NCI-H2227 treated with DMSO at 0.1 percent for 48 hours (cell line): ENCODE results near the gene EVPLL.
"Not testable (repeated sequence)": the region's sequence is repeated elsewhere in the genome, so short reads cannot be mapped to it uniquely, and the experiment has no call there.

Experiments
- DNase-seq: peaks from one replicate; lab custom pipeline; 2025; lab: John Stamatoyannopoulos, UW

Gene EVPLL

DNA sequence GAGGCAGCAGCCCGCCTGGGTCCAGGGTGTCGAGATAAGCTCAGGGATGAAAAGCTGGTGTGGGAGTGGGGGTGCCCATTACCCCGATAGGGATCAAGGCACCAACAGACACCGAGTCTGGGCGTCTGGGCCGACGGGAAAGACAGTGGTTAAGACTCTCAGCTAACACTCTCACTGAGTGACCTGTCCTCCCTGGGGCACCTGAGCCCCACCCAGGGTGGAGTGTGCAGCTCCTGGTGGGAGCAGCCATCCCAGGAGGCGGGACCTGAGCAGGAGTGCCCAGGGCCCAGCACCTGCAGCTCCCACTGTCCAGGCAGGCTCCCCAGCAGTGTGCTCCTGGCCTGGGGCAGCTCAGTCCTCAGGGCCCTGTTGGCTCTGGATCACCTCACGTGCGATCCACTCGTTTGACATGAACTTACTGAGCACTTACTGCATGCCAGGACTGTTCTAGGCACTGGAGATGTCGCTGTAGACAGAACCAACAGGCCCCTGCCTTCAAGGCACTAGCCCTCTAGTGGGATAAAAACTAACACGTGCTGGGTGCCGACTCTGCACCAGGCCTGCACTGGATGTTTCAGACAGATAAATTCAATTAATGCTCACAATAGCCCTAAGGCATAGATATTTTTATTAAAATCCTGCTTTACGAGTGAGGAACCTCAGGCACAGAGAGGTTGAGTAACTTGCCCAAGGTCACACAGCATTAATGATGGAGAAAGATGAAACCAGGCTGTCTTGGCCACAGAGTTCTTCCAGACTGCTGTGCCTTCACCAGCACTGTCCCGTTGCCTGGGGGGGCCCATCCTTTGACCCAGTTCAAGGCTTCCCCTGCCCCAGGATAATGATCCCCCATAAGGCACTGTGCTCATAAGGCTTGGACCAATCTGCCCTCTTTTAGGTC is 1.9 kb downstream of the EVPLL start:
- no peak for DNase-seq

DNA sequence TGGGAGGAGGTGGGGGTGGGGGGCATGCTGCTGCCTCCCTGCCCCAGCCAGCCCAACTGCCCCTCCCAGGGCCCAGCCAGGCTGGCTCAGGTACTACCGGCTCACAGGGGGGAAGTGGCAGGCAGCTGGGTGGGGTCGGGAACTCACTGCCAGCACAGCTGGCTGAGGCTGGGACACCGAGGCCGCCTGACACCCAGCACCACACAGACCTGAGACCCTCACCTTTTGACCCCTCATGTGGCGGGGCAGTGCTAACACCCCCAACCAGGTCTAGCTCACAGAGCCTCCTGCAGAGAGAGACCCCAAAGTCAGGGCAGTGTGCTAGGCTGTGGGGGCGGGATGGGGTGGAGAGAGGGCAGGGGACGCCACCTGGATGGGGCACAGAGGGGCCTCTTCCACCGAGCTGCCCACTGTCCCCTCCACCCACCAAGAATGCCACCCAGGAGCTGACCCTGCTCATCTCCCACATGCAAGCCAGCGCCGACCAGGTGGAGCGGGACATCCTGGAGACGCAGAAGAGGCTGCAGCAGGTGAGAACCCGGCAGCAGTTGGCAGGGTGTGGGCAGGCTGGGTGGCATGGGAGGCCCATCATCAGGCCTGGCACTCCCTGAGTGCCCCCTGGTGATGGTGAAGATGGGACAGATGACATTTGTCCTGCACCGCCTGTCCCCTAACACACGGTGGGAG is 3.0 kb downstream of the EVPLL start:
- no peak for DNase-seq

DNA sequence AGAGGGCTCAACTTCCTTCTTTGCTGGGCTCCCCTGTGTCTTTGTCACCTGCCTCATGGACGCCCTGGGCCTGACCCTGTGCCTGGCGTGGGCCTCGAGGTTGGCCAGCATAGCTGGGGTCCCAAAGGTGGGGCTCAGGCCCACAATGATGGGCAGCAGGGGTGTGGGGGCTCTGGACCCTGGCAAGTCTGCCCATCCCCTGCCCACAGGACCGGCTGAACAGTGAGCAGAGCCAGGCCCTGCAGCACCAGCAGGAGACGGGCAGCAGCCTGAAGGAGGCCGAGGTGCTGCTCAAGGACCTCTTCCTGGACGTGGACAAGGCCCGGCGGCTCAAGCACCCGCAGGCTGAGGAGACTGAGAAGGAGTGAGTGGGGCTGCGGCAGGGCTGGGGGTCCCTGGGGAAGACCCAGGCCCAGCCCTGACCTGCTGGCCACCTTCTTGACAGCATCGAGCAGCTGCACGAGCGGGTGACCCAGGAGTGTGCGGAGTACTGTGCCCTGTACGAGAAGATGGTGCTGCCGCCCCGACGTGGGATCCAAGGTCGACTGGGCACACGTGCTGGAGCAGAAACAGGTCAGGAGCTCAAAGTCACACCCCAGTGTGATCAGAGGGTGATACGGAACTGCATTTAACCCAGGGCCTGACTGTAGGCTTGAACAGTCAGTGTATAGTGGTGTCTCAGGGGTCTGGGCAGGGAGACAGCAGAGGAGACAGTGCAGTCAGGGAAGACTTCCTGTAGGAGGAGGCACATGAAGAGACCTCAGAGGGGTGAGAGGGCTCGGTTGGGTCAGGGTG is 3.8 kb downstream of the EVPLL start:
- DNase-seq: no peak

DNA sequence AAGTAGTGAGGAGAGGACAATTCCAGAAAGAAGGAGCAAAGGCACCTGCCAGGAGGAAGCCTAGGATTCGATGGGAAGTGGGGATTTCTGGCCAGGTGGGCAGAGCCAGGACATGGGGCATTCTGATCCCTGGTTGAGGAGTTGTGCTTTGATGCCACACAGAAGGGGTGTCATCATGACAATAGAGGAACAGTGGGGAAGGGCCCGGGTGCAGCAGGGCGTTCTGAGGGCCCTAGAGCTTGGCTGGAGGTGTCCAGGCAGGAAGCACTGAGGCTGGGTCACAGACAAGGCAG is 4.3 kb downstream of the EVPLL start:
- DNase-seq: no peak

DNA sequence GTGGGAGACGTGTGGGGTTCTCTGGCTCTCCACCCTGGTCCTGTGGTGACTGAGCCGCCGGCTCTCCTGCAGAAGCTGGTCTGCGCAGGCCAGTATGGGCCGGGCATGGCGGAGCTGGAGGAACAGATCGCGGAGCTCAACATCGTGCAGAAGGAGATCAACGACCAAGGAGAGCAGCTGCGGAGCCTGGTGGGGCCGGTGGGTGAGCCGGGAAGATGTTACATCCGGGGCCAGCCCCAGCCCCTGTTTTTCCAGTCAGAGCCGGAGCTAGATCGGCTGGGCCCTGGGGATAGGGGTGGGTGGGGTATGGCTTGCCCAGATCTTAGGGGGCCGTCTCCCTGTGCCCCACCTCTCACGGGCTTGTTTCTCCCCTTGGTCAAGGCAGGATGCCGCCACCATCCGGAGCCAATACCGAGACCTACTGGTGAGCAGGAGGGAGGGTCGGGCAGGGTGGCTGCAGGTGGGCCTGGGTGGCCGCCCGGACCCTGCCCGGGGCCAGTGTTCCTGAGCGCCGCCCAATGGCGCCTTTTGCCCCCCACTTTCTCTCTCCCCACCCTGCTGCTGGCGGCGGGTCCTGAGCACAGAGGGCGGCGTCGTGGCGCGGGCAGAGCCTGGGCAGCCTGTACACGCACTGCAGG is 5.0 kb downstream of the EVPLL start:
- DNase-seq: no peak

DNA sequence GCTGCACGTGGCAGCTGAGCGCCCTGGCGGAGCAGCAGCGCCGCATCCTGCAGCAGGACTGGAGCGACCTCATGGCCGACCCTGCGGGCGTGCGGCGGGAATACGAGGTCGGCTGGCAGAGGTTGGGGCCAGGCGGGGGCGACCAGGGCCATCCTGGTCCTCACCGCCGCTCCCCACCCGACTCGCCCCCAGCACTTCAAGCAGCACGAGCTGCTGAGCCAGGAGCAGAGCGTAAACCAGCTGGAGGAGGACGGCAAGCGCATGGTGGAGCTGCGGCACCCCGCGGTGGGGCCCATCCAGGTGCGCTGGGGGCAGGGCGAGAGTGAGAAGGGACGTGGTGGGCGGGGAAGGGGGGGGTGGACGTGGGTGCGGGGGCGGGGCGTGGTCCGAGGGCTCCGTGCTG is 5.5 kb downstream of the EVPLL start:
- not testable (repeated sequence) for DNase-seq

DNA sequence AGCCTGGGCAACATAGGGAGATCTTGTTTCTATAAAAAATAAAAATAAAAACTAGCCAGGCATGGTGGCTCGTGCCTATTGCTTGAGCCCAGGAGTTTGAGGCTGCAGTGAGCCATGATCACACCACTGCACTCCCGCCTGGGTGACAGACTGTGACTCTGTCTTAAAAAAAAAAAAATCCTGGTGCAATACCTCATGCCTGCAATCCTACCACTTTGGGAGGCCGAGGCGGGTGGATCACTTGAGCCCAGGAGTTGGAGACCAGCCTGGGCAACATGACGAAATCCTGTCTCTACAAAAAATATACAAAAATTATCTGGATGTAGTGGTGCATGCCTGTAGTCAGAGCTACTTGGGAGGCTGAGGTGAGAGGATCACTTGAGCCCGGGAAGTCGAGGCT is 6.7 kb downstream of the EVPLL start:
- not testable (repeated sequence) for DNase-seq

DNA sequence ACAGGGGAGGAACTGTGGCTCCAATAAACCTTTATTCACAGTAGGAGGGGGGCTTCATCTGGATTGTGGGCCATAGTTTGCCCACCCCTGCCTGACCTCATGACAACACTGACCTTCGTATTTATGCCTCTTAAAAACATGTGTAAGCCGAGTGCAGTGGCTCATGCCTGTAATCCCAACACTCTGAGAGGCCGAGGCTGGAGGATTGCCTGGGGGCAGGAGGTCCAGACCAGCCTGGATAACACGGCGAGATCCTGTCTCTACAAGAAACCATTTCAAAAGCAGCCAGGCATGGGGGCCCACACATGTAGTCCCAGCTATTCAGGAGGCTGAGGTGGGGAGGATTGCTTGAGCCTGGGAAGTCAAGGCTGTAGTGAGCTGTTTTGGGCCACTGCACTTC is 10.0 kb downstream of the EVPLL start:
- not testable (repeated sequence) for DNase-seq

DNA sequence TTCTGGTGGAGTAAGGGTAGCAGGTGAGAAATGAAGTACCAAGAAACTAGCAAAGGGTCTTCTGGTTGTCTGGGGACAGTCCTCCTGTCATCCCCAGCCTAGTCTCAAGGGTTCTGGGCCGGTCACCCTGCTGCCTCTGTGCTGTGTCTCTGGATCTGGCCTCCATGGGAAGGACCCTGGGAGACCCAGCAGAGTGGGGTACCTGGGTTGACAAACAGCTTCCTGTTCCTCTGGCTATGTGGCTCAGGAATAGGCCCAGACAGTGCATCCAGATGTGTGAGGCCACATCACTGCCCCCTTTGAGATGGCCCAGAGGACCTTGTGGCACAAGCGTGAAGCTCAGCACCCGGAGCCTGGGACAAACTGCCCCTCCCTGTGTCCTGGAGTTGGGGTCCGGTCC is 10.7 kb downstream of the EVPLL start:
- not testable (repeated sequence) for DNase-seq

DNA sequence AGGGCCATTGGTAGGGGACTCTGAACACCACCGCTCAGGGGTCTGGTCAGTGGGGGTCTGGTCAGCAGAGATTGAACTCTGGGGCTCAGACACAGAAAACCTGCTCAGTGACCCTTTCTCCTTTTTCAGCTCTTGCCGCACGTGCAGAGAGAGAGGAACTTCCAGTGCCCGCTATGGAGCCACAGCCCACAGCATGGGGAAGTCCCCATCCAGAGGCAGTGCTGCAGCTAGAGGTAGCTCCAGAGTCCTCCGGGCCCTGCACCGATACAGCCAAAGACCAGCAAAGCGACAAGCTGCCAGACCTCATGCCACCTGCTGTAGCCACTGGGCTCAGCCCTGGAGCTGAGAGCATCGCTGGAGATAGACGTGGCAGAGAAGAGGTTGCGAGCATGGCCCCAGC is 11.2 kb downstream of the EVPLL start:
- DNase-seq: not testable (repeated sequence)

DNA sequence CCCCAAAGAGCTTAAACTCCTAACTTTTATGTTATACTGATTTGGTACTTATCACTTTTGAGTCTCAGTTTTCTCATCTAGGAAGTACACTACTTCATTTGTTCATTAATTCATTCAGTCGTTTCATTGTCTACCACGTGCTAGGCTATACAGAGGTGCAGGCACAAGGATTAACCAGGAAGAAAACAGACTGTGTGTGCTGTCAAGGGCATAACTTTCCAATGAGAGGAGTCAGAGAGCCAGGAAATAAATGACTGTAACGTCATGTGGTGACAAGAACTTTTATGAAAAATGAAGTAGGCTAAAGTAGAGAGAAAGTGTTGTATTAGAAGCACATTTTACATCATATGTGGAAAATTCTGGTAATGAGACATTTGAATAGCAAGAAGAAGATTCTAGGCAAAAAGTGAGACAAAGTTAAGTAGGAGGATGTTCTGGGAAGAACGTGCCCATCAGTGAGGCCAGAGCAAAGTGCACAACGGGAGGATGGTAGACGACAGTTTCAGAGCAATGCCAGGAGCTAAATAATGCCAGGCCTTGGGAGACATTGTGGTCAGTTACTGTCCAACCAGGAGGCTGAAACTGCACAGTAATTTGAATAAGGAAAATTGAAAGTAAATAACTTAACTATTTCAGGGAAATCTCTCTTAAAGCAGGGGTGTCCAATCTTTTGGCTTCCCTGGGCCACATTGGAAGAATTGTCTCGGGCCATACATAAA is 24.5 kb downstream of the EVPLL start:
- DNase-seq: not testable (repeated sequence)

DNA sequence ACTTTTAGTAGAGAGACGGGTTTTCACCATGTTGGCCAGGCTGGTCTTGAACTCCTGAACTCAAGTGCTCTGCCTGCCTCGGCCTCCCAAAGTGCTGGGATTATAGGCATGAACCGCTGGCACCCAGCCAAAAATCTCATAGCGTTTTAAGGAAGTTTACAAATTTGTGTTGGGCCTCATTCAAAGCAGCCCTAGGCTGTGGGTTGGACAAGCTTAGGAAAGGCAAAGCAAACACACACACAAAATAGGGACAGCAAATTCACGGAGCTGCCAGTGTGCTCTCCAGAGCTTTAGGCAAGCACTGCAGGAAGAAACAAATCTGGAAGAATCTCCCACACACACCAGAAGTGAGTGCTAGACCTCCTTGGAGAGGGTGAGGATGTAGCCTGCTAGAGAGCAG is 25.6 kb downstream of the EVPLL start:
- not testable (repeated sequence) for DNase-seq

DNA sequence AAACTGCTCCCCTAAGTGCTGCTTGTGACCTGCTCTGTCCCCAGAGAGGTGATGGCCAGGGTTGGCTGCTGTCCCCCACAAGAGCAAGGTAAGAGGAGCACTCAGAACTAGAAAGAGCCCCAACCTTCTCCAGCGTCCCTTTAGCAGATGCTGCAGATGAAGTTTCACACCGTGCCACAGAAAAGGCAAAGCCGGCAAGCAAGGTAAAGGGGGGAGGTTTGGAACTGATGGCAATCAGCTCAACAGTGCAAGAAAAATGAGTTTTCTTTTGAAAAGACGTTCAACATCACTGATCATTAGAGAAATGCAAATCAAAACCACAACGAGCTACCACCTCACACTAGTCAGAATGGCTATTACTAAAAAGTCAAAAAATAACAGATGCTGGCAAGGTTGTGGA is 26.0 kb downstream of the EVPLL start:
- DNase-seq: not testable (repeated sequence)

DNA sequence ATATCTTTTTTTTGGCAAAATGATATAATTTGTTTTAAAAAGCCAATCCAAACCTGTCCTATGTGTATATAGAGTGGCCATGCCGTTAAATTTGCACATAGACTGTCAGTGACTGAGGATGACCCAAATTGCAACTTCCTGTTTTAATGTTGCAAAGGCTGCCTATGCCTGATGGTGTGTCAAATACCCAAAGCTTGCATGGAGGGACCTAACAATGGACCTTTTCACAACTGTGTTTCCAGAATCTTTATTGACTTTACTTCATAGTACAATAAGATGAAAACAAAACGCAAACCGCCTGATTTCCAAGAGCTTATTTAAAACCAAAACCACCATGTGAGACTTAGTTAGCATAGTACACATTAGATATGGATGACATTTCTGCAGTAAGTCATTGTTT is 31.3 kb downstream of the EVPLL start:
- not testable (repeated sequence) for DNase-seq

DNA sequence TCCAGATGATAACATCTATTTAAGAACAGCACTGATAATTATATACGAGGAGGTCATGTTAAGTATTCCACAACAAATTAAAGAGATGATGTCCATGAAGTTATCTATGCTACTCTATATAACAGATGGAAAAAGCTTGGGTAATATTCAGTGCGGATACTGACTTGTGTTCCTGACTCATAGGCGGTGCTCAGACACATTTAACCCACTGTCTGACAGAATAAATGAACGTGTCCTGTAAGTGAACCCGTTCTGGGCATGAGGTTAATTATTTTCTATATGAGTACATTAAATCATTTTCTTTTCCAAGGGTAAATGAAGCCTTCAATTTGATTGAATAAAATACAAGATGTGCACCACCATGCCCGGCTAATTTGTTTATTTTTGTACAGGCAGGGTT is 31.7 kb downstream of the EVPLL start:
- not testable (repeated sequence) for DNase-seq

DNA sequence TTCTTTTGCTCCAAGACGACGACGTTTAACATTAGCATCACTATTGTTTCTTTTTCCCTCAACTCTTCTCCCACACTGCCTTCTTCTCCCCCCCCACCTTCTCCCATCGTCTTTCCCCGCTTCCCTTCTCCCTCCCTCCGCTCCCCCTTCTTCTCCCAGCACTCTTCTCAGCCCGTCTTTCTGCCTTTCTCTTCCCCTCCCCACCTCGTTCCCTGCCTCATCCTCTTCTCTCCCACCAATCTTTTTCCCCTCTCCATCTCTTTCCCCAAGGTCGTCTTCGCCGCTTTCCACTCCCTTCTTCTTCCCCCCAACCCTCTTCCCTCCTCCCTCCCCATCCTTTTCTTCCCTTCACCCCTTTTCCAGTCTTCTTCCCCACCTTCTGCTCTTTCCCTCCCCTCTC is 33.2 kb downstream of the EVPLL start:
- DNase-seq: not testable (repeated sequence)

DNA sequence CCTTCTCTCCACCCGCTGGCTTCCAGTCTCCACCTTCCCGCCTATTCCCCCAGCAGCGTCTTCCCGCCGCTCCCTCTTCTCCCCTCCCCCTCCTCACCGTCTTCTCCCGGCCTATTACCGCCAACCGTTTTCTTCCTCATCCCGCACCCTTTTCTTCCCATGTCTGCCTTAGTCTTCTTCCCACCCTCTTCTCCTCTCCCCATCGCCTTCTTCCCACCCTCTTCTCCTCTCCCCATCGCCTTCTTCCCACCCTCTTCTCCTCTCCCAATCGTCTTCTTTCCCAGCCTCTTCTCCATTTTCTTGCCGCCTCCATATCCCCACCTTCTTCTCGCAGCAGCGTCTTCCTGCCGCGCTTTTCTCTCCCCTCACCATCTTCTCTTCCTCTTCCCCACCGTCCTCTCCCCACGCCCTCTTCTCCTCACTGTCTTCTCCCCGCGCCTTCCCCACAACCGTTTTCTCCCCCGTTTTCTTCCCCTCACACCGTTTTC is 33.8 kb downstream of the EVPLL start:
- not testable (repeated sequence) for DNase-seq

DNA sequence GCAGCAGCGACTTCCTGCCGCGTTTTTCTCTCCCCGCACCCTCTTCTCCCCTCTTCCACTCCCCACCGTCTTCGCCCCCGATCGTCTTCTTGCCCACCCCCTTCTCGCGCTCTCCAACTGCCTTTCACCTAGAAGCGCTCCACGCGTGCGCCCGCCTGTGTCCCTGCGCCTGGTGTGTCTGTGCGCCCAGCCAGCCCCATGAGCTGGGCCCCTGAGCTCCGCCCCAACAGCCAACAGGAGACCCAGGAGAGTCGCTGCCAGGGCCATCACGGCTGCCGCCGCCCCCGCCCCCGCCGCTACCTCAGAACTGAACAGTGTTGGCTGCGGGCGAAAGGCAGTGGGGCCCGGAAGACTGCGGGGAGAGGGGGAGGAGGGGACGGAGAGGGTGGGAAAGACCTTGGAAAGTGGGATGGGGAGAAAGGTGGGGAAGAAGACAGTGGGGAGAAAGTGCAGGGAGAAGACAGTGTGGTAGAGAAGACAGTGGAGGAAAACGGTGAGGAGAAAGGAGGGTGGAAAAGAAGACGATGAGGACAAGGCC is 34.5 kb downstream of the EVPLL start:
- DNase-seq: not testable (repeated sequence)

DNA sequence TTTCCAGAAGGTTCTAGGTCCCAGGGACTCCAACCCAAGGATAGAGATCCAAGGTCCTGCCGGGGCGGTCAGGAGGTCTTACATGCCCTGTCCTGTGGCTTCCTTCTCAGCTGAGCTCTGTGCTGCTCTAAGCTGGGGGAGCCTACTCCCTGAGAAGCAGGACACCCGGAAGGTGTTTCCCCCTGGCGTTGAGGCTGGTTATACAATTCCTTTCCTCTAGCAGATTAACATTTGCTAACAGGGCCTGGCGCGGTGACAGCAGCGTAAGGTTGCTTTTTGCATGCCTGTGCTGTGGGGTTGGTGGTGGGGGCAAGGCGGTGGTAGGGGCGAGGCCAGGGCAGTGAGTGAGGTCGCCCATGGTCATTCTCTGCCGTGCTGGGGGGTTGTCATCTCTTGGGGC is 43.9 kb downstream of the EVPLL start:
- not testable (repeated sequence) for DNase-seq

DNA sequence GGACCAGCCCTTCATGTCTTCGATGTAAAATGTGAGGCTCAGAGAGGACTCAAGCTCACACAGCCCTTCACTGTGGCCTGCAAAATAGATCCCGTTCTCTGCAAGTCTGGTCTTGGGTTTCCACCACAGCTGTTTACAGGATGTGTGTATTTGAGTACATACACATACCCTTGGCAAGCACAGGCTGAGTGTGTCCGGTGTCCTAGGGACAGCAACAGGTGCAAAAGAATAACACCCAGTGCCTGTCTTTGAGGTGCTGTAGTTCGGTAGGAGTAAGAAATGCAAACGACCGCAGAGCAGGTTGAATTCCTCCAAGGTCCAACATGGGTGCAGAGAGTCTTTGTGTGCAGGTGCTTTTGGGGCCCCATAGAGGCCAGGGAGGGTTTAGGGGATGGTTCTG is 44.9 kb downstream of the EVPLL start:
- not testable (repeated sequence) for DNase-seq

DNA sequence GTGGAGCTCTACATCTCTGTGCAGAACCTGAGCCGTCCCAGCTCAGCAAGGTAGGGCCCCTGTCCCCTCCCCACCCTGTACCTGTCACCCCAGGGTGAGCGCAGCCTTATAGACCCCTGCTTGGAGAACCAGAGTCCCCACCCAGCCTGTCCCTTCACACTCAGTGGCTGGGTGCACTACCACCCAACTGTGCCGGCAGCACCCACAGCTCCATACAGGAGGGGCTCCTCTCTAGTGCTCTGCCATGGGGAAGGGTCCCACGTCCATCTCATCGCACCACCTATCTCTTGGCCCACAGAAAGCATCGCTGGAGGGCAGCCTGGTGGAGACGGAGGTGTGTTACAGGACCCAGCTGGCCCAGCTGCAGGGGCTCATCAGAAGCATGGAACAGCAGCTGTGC is 45.4 kb downstream of the EVPLL start:
- DNase-seq: not testable (repeated sequence)
